GM21619 (cell line): ENCODE measurements around the gene MMP1.

Source experiments
- ATAC-seq: cut with Tn5 transposase; IDR thresholded peaks from one replicate; pipeline ENCODE4 v1.9.1; 2021; ENCODE audit not compliant: unreplicated experiment

Gene MMP1

GRCh38 chr11:102798012-102798746, at the start of gene MMP1:
Gene MMP1, minus strand, starts transcription at chr11:102798160. Its CDS starts 68 bp downstream, at chr11:102798092.
- ATAC-seq, result no peak

DNA sequence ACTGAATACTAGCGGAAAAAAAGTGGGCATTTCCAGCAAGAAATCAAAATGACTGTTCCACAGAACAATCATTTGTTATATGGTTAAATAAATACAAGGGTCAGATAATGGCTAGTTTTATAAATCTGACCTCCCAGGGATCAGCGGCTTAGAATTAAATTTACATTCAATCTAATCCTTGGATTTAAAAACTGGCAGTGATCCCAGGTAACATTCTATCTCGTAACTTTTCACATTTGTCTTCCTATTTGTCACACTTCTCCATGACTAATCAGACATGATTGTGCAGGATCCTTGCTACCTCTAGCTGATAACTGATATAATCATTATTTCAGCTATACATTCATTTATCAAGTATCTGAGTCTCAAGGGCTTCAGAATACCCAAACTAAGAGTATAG, 48.3 kb upstream of the MMP1 start:
- ATAC-seq, result no peak

DNA sequence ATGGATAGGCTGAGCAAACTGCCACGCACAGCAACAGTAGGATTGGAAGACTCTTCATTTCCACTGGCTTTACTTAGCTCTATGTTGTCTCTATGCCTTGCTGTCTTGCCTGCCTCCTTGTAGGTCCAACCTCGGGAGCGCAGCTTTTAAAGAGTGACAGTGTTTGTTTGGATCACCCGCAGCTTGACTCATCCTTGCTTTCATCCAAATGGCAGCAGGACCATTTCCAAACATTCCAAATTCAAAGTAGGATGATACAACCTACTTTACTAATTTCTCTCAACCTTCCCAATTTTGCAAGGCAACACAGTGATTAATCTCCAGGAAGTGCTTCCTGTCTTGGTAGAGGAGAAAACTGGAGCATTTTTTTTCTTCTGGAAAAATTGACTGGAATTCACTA, 45.5 kb upstream of the MMP1 start, which contains the start of gene MMP3:
Gene MMP3 (minus strand): TSS at position 121 of the 400 bp plus-strand sequence. CDS start 63 bp downstream, at position 58.
- ATAC-seq, result no peak

DNA sequence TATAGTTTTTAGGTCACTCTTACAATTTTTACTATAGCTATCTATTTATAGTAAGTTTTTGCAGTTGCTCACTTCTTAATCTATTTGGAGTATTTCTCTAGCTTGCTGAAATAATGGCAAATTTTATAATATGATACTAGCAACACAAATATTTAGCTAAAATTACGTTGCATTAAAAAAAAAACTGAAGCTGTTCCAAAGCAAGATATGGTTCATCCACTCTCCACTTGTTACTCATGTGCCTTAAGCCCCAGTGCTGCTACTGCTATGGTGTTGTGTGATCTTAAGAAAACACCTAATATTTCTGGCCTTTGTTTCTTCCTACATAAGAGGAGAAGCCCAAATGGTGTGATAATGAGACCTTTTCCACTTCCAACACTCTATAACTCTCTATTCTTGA, 45.0 kb upstream of the MMP1 start:
- ATAC-seq, result no peak

- ATAC-seq, result no peak
Measured at GRCh38 chr11:102840018-102840417, 42.1 kb upstream of the MMP1 start.

- ATAC-seq, result no peak
Measured at GRCh38 chr11:102837646-102838045, 39.7 kb upstream of the MMP1 start.

GRCh38 chr11:102837156-102837555, 39.2 kb upstream of the MMP1 start:
- no peak for ATAC-seq

- no peak for ATAC-seq
Measured at GRCh38 chr11:102836290-102836875, 38.4 kb upstream of the MMP1 start.

- ATAC-seq, result no peak
Measured at GRCh38 chr11:102833731-102834130, 35.8 kb upstream of the MMP1 start.

GRCh38 chr11:102832612-102833011, 34.7 kb upstream of the MMP1 start:
- ATAC-seq, result no peak

GRCh38 chr11:102831489-102832440, 33.8 kb upstream of the MMP1 start:
- ATAC-seq, result no peak

DNA sequence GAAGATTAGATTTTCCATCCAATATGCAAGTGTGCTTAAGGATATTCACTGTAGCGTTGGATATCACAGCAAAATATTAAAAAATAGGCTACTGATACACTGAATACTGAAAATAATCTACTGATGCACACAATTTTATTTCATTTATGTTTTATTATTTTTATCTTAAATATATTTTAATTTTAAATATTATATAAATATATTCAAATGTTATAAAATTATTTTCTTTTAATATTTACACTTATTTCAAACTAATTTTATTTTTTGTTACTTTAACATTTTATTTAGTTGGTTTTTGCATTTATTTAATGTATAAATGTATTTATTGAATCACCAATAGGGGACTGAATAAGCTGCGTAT, 33.1 kb upstream of the MMP1 start:
- no peak for ATAC-seq

DNA sequence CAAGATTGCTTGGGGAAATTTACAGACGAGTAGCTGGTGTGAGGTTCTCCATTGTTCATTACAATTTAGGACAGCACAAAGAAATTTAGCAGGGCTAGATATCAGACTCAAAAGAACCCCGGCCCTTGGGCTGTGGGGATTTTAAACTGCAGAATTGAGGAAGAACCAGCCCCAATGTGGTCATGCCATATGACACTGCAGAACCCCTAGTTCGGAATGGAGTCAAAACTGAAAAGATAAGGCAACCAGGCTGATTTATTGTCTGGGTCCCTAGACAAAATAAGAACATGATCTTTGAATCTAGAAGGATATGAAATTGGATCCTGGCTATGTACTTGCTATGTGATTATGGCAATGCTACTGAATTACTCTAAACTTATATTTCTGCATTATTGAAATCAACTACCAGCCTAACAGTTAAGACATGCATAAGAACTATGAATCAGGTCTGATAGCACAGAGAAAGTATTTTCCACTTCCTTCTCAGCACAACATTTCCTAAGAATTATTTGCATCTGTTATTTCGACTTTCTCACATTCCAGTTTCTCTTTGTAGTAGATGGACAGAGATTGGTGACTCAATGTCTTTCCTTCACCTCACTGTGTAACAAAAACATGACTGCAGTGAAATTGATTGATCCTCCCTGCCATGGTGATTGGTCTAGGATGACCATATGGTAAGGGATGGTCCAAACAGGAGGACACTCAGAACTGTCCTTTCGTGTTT, 32.2 kb upstream of the MMP1 start:
- ATAC-seq, result no peak

GRCh38 chr11:102829316-102830000, 31.5 kb upstream of the MMP1 start:
- ATAC-seq, result no peak

GRCh38 chr11:102824556-102824955, 26.6 kb upstream of the MMP1 start:
- no peak for ATAC-seq

DNA sequence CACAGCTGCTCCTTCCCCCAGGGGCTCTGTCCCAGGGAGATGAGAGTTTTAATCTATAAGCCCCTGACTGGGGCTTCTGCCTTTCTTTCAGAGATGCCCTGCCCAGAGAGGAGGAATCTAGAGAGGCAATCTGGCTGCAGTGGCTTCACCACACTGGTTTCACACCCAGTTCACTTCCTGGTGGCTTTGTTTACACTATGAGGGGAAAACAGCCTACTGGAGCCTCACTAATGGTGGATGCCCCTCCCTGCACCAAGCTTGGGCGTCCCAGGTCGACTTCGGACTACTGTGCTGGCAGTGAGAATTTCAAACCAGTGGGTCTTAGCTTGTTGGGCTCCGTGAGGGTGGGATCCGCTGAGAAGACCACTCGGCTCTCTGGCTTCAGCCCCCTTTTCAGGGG, 21.5 kb upstream of the MMP1 start:
- ATAC-seq, result no peak

DNA sequence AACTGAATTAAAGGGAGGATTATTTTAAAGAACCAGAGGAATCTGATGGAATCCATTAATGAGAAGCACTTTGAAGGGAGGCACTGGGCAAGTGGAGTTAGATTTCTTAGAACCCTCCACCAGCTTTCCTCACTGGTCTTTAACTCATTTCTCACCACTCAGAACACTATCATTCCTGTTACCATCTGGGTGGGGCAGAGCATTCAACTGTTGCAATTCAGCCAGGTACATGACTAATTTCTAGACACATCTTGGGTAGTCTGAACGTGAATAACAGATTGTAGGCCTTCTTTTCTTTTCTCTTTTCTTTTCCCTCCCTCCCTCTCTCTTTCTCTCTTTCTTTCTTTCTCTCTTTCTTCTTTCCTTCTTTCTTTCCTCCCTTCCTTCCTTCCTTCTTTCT, 15.5 kb upstream of the MMP1 start:
- no peak for ATAC-seq

GRCh38 chr11:102812188-102812587, 14.2 kb upstream of the MMP1 start:
- no peak for ATAC-seq

DNA sequence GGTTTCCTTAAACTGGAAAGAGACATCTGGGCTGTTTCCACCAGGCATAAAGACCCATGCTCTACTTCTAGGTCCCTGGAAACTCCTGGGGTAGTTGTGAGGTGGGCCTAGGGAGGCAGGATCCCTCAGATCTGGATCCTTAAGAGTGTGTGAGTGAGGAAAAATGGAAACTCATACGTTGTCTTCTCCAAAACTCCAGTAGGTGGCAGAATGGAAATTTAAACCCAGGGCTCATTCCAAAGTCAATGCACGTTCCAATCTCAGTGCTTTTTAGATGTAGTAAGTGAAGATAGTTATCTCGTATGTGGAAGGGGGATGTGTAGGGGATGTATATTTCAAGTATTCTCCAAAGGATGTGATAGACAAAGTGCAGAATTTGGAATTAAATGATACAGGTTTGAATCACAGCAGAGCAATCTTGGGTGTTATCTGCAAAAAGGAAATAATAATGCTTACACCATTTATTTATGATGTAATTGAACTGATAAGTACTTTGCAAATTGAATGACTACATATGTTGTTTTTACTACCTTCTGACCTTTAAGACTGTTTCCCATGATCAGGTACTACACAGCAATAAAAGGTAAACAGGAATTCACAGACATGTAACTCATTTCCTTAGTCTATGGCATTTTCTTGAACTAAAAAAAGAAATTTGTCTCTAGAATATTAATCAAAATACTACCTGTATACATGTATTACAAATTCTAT, 13.1 kb upstream of the MMP1 start:
- ATAC-seq, result no peak

DNA sequence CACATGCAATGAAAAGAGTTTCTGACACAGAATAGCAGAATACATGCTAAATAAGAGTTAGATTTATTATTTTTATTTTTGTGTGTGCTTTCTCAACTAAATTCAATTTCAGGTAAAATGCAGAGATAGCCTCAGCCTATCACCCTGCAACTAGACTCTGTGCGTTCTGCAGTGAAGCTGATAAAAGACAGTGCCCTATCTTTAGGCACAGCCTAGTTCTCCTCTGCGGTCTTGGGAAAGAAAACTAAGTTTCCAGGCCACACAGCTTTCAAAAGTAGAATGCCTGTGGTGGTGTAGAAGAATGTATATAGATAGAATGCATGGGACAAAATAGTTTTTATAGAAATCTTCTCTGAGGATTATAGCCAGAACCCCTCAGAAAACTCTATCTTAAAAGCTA, 12.0 kb upstream of the MMP1 start:
- ATAC-seq, result no peak
